Right lobe of liver (tissue), 5 donors: ENCODE results near the gene KATNA1. TPM values are rescaled to one million over a fixed set of nuclear protein-coding genes. Genes with fewer than 3 reads are reported as not detected.

Source experiments
- small RNA-seq, 2 experiments: library from RNA; depleted of rRNA; stranded (forward); fragments of <200 nt; gene quantifications; one replicate each; pipeline ENCODE3, GENCODE V24; 2016
- total RNA-seq, 6 experiments: library from RNA; depleted of rRNA in 2 of 6; stranded (reverse); fragments of >200 nt in 2 of 6; fragmentation: NEBNext Ultra II Directional in 3 of 6; extraction: Animal tissue kit (Norgen Biotek cat#: 25700) in 3 of 6; gene quantifications; one replicate each; pipeline versions ENCODE4 v1.1.0 to v1.2.4, GENCODE V29; 2016 to 2023
- donor health status: DM: no; HTN: no; CAD: no.
- donor health status: DM: no; HTN: no; CAD: no.
- donor health status: DM: no; HTN: yes; CAD: no.
- donor health status: DM: no; HTN: yes; CAD: no.

The KATNA1 gene
- total RNA-seq, 6 experiments from 2014 or later = 3.5 to 6.9 (median 5.7) TPM

Small RNA genes within 50 kb of the gene (small RNA-seq; reads per million reads assigned to genes)
- gene RF00019 = 0 reads per million in 2 experiments
- gene RF00410 = 0 to 0.10 reads per million in 2 experiments

Other genes starting within 250 kb of the KATNA1 start
- 1 to 10 TPM in 3 of 6 experiments, under 1 TPM in 3; 0.49 to 1.2 (median 1.0) TPM for gene SUMO4, start 248.5 kb downstream of the KATNA1 start, total RNA-seq
- gene ZC3H12D, start 163.7 kb downstream of the KATNA1 start, total RNA-seq = 1 to 10 TPM in 1 of 6 experiments, under 1 TPM in 5; 0.49 to 1.4 (median 0.90) TPM
- gene PPIL4, start 102.7 kb downstream of the KATNA1 start, total RNA-seq = 1 to 10 TPM; 7.5 to 9.6 (median 8.7) TPM
- gene GINM1, start 82.3 kb downstream of the KATNA1 start, total RNA-seq = 10 to 100 TPM; 20.1 to 26.0 (median 21.8) TPM
- gene LATS1, start 69.4 kb upstream of the KATNA1 start, total RNA-seq = 10 to 100 TPM in 5 of 6 experiments, 1 to 10 TPM in 1; 9.5 to 16.6 (median 10.9) TPM
- gene NUP43, start 97.8 kb upstream of the KATNA1 start, total RNA-seq = 10 to 100 TPM in 5 of 6 experiments, 1 to 10 TPM in 1; 8.8 to 15.9 (median 12.1) TPM
- 10 to 100 TPM; 40.7 to 84.5 (median 47.7) TPM for gene PCMT1, start 101.0 kb upstream of the KATNA1 start, total RNA-seq
- 10 to 100 TPM in 1 of 6 experiments, 1 to 10 TPM in 5; 6.8 to 11.1 (median 9.3) TPM for gene LRP11, start 215.6 kb upstream of the KATNA1 start, total RNA-seq
- not detected for gene RAET1E, start 249.4 kb upstream of the KATNA1 start, total RNA-seq